Stimulated activated CD8-positive, alpha-beta memory T cell treated with anti-CD3 and anti-CD28 coated beads, Interleukin-2, amount 100 ng/mL, for 1 hour (primary cell): ENCODE data around the gene CABP2.
A peak's percentile ranks its signal among the peaks of the same experiment; 100 is the strongest.

Experiments used
- DNase-seq, 2 donors: peaks; one replicate each; pipeline ENCODE4 v3.0.0-alpha.2; 2020; ENCODE audit warnings: low read depth in 2 of 2

CABP2 gene

DNA sequence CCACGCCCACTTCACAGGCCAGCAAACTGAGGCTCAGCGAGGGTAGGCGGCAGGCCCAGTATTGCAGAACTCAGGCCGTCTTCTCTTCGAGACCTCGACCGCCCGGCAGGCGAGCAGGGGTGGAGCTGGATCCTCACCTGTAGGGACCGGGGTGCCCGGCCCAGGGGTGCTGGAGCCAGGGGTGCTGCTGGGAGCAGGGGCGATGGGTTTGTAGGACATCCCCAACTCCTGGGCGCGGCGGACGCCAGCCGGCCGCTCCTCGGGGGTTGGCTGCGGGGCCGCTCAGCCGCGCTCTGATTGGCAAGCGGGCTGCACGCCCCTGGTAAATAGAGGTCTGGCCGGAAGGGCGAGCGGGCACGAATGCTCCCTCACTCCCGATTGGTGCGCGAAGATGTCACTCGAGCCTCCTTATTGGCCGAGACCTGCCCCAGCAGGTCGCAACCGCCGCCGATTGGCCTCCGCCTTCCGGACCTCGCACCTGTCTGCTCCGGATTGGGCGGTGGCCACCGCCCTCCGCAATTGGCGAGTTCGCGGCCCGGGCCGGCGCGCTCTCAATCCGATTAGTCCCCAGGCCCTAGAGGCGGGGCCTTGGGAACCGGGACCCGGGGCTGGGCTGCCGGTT lies 15.3 kb downstream of the CABP2 start, which contains the start of gene CDK2AP2:
CDK2AP2 (minus strand) TSS at position 299 of the 622 bp plus-strand sequence; CDS start at position 219, 80 bp downstream.
- DNase-seq, result peak; percentile 93 to 95

DNA sequence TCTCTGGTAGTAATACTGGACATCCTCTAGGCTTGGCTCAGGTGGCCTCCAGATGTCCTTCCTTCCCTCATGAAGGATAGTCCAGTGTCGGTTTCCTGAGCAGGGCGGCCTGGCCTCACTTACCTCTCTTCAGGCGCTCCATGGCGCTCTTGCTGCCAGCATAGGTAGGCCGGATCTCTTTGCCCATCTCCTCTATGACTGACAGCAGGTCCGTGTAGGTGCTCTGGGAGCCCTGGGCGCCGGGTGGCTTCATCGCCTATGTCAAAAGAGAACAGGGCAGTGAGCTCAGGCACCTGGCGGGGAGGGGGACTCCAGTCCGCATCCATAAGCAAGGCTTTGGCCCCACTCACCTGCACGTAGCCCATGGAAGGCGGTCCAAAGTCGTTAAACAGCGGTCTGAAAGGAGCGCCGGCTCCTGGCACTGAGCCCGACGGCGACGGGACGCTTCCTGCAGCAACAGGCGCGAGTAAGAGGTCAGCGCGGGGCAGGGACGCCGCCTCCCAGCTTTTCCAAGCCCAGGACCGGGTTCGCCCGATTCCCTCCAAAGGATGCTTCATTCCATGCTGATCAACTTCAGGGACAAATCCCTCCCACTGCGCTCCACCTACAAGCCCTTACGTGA lies 15.9 kb downstream of the CABP2 start:
- no peak for DNase-seq

DNA sequence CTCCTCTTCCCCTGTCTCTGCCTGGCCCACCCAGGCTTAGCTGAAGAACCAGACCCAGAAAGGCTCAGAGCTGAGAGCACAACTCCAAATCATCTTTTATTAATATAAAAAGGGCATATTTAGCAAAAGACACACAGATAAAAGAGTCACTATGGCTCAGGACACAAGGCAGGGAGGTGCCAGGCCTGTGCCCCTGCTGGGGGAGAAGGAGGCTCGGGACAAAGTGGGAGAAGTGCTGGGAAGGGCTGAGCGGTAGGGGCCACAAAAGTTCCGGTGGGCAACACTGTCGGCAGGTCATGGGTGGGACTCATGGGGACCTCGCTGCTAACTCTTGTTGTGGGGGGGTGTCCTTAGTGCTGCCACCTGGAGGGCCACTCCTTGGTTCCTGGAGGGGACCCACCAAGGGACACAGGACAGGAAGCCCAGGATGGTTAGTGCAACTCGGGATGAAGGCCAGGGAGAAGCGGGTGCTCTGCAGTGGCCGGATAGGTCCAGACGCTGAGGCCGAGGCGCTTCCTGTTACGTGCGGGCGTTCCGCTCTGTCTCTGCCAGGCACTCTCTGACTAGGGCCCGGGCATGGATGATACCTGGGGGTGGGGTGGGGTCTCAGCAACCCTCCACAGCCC lies 16.7 kb downstream of the CABP2 start:
- DNase-seq, result no peak

DNA sequence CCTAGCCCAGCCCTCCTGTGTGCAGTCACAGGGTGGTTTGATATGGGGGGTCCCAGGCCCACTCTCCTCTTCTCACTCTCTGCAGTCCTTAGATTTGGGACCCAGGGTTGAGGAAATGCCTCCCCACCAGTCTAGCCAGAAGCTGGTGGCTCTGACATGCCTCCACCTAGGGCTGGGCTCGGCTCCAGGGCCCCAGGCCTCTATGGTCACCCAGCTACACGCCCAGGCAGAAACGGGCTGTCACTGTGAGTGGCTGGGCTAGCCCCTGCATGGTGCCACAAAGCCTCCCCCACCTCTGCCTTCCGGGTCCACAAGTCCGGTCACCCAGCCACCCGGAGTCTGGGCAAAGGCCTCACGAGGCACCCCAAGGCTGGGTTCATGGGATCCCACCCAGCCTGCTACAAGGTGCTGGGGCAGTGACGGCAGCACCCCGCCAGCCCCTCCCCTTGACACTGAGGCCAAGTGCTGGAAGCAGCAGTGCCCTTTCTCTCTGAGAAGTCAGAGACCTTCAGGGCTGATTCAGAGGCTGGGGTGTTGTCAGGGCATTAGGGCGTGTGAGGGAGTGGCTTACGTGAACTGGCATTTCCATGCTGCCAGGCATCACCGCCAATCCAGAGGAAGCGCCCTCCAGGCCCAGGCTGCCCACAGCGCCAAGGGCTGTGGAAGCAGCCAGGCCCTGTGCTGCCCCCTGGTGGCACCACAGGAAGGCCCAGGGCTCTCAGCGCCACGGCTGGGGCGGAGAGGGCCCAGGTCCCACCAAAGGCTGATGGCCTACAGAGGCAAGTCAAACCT lies 17.4 kb downstream of the CABP2 start:
- DNase-seq, result peak; percentile 75 to 84

DNA sequence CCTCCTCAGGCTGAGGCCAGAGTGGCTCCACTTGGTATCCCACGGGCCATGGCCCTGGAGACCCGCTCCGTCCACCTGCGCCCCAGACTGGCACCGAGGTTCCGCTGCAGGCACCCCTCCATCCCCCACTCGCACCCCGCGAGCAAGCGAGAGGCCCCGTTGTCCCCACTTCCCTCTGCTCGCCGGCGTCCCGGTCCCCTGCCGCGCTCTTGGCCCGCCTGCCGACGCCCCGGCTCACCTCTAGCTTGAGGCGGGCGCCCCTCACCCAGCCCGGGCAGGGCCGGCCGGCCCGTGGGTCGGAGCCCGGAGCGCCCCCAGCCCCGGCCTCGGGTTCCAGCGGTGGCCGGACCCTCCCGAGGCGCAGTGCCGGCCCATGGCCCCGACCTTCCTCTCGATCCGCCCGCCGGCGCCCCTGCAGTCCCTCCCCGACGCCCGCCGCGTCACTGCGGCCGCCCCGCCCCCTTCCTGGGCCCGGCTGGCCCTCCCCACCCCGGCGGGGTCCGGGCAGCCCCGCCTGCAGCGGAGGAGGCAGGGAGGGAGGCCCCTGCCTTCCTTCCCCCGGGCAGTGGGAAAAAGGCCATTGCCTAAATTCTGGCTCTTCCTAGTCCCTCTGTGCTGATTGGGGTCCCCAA lies 18.2 kb downstream of the CABP2 start, which contains the start of gene PITPNM1:
PITPNM1 (minus strand) TSS at position 414 of the 632 bp plus-strand sequence. CDS start 1,183 bp downstream, outside the sequence.
- peak; percentile 56 to 65 for DNase-seq

DNA sequence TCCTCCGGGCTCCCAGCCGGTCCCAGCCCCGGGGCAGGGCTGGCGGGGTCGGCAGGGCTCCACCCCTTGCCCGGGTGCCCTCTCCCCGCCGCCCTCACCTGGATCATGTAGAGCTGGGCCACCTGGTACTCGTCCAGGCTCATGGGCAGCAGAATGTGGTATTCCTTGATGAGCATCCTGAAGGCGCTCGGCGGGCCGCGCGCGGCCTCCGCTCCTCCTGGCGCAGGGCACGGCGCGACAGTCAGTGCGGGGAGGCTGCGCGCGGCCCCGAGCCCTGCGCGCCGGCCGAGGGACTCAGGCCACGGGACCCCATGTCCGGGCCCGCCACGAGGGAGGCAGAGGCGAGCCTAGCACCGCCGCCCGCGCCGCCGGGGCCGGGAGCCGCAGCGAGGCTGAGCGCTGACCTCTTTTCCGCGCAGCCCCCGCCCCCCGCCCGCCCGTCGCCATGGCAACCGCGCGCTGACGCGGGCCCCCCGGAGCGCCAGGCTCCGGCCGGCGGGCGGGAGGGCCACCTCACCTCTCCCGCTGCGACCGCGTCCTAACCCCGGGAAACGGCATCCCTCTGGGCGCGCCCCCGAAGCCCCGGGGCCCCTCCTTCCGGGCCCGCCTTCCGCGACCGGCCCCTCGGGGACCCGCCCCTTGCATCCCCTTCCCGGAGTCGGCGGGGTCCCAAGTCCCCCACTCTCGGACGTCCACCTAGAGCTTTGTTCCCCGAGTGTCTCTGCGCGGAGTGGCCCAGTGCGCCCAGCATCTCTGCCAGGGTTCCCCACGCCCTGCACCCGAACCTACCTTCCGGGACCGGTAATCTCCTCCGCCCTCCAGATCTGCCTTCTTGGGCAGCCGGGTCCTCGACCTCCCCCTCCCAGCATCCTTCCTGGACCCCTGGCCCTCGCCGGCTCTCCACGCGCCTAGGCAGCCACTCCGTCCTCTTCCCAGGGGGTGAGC lies 19.0 kb downstream of the CABP2 start:
- DNase-seq, result no peak

DNA sequence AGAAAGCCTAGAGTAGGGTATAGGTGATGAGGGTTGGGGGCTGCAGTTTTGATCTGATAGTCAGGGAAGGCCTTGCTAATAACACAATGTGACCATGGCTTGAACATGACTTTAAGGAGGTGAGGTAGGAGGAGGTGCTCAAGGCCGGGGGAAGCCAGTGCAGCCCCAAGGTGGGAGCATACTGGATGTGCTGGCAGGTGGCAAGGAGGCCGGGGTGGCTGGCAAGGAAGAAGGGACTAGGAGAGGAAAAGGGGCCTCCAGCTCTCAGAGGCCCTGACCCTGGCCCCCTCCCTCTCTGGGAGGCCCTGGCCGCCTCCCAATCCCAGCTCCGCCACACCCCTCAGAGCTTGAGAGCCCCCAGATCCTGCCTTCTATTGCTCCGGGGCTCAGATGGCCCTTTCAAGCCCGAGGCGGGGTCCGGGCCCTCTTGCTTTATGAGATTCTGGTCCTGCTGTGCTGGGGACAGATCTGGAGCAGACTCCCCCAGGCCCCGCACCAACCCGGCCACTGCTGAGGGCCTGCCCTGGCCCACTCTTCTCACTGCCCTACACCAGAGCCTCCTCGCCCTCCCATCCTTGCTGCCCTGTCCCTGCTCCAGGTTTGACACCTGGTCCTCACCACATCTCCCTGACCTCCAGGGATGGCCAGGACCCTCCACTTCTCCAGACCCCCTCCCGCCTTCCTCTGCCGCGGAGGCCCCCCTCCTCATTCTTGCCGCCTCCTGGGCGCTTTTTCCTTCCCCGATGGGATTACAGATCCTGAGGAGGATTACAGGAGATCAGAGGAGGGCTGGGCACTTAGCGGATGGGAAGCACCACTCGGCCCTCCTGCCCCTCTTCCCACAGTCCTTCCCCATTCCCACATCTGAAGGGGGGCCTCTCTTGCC lies 19.9 kb downstream of the CABP2 start:
- no peak for DNase-seq

DNA sequence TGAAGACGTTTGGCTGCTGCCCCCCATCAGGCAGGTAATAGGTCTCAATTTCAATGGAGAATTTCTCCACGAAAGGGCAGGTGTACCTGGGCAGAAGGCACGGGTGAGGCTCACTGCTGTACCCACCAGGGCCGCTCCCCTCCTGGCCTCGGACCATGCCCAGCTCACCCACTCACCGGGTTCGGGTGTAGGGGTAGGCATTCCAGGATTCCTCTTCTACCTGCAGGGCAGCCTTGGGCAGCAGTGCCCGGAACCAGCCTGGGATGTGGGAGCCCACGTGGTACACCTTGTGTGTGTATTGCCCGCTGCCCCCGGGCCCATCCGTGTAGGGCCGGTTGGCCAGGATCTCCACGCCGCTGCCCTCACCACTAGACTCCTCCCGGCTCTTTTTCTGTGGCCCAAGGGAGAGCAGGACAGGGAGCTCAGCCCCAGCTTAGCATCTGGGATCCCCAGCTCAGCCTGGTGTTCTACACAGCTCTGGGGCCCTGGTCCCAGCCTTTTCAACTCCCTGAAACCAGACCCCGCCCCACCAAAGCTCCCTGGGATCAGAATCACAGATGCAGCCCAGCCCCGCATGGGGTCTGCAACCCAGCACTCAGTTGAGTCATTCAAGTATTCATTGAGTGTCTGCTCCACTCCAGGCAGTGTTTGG lies 20.8 kb downstream of the CABP2 start:
- DNase-seq, result no peak

DNA sequence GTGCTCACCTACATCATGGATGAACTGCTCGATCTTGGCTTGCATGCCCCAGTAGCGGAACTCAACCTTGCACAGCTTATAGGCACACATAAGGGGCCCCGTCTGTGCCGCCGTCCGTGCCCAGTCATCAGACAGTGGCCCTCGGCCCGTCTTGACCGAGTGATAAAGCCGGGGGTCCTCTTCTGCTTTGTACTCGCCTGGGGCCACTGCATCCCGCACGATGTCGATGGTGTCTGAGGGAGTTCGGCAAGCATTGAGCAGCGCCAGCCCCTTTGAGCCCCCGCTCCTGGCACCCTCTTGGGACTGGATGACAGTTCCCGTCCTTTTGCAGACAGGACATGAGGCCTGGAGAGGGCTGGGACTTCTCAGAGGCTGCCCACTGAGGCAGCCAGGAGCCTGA lies 21.4 kb downstream of the CABP2 start:
- DNase-seq, result no peak

DNA sequence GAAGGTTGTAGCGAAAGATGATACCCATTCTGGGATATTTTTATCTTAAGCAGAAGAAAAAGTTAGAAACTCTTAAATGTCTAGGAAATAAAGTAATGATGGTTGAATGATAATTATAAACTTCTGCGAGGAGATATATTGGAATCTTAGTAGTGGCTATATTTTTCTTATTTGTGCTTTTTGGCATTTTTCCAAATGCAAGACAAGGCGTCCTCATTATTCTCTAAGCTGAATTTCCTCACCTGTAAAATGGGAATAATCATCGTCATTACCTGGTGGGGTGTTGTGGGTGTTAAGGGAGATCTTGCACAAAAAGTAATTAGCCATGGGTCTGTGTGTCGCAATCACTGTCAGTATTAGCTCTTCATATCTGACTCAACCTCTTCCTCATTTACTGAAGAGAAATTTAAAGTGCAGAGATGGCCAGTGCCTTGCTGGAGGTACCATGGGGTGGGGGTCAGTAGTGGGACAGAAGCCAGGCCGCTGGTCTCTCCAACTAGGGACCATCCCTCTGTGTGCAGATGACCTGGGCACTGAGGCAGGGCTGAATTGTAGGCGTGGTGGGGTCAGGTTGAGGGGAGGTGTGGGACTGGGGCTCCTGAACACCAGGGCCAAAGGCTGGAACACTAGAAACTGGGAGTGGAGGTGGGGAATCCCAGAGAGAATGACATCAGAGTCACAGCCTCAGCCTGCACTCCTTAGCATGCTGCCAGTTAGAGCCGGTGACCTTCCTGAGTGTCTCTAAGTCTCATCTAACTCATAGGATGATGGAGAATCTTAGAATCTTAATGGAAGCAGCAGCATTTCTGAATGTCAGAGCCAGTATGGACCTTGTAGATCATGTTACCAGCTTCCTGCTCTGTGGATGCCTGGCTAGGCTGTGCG lies 22.2 kb downstream of the CABP2 start:
- DNase-seq, result no peak

DNA sequence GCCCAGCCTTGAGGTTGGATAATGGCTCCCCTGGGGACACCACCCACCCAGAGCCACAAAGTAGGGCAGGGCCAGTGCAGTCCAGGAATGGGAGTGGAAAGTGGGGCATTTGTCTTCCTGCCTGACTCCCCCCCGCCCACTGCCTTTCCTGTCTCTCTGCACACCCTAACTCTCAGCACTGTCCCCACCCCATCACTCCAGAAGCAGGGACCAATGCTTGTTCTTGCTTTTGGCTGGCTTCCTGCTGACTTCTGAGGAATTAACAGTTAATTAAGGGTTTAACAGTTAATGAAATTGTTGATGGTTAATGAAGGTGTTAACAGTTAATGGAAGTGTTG lies 22.8 kb downstream of the CABP2 start:
- DNase-seq, result no peak

DNA sequence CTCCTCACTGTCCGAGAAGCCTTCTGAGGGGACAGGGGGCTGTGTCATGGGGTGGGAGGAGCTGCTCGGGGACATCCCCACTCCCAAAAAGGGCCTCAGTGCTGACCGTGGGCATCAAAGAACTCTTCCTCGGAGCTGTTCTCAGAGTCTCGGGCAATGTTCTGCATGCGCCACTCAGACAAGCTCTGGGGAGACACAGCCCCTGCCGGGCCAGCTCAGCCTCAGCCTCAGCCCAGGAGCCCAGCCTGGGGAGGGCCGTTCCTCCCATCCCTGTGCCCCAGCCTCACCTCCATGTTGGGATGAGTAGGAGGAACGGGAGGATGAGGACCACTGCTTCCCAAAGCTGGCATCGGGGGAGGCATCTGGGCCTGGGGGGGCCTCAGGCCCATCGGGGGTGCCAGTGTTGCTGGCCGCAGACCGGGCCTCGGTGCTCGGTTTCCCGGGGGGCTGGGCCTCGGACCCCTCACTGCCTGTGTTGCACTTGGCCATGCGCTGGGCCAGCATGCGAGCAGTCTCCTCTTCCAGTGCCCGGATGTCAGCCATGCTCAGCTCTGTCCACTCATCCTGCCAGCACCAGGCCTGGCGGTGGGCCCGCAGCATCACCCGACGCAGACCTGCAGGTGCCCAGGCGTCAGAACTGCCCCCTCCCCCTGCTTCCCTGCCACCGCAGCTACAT lies 23.3 kb downstream of the CABP2 start:
- no peak for DNase-seq

DNA sequence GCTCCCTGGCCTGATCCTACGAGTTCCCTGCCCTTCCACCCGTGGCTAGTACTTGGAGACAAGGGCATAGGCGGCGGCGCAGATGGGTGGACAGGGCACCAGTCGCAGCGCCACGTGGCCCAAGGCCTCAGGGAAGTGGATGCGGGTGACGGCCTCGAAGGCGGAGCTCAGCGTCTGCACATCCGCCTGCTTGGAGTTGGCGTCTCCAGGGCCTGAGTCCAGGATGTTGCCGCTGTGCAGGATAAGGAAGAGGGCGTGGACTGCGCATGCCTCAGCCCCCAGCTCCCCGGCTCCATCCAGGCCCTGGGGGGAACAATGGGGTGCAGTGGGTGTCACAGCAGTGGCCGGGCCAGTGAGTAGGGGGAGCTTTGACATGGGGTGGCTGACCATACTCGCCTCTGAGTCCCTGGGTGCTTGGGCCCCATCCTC lies 24.7 kb downstream of the CABP2 start:
- no peak for DNase-seq

DNA sequence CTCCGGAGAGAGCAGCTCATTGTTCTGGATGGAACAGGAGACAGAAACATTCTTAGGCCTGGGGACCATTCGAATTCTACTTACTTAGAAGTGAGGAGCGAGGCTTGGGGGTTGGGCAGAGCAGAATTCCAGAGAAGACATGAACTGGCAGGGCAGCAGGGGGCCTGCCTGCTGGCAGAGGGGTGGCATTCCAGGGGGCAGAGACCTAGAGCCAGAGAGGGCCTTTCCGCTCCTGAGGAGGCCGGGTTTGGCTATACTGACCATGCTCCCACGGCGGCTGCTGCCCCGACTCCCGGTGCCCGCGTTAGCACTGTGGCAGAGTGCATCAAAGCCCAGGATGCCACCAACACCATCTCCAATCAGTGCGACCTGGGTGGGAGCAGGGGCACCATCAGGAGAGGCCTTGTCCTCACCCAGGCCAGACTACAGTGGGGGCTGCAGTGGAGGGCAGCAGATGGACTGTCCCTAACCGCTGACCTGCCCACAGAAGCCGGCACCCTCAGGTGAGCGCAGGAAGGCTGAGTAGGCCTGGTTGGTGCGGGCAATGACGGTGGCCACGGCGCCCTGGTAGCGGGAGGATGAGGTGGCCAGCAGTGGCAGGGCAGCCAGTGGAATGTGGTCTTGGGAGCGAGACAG lies 25.5 kb downstream of the CABP2 start:
- no peak for DNase-seq

DNA sequence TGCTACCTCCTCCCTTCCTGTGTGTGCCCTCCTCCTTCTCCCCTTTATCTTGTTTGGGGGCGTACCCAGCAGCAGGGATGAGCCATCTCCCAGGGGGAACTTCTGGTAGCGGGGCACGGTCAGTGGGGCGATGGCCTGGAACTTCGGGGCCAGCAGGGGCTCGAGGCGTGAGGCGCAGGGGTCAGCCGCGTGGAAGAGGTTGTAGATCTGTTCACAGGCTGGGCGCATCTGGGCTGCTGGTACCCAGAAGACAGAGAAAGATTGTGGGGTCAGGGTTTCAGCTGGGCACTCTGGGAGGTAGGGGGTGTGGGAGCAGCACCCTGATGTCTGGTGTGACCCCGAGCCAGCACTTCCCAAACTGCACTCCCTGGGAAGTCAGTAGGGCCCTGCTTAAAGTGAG lies 27.1 kb downstream of the CABP2 start:
- no peak for DNase-seq

DNA sequence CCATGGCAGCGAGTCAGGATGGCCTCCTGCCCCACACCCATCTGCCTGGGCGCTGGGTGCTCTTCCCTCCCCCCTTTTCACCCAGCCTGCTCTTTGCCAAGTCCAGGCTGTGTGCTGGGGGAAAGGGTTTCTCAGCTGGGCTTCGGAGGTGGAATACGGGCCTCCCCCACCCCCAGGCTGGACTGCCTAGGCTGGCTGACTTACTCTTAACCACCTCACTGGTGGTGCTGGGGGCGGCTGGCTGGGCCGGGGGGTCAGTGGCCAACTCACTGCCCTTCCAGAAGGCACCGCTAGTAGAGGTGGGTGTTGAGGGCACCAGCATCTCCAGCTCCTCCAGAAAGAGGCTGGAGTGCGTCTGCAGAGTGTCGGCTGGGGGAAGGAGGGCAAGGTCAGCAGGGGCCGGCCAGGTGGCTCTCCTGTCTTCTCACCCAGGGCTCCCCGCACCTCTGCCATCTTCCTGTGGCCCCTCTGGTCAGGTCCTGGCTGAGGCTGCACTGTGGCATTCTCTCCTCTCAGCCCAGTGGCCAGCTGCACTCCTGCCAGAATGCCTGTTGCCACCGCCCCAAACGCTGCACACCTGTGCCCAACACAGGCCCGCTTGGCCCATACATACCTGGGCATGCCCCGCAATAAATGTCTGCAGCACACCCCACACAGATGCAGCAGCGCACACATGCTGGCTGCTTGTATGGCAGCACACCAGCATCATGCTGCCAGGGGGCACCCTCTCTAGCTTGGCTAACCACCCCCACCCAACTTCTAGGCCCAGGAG lies 27.8 kb downstream of the CABP2 start:
- no peak for DNase-seq
